Left renal cortex interstitium (tissue), 4 donors: ENCODE data around the gene ABR. TPM values are rescaled to one million over a fixed set of nuclear protein-coding genes. Genes with fewer than 3 reads are reported as not detected.
"Not testable (repeated sequence)": the region's sequence is repeated elsewhere in the genome, so short reads cannot be mapped to it uniquely, and the experiment has no call there.

Experiments
- DNase-seq, 4 donors: peaks; one replicate each; pipeline ENCODE4 v3.0.0-alpha.2; 2013; ENCODE audit warnings: low read depth in 4 of 4, low spot score in 2 of 4, missing footprints in 1 of 4
- polyA plus RNA-seq, 4 donors: library from polyadenylated mRNA; unstranded; fragments of 120-200 nt; gene quantifications; one replicate each; pipeline ENCODE4 v1.2.1, GENCODE V29; 2013; ENCODE audit not compliant: insufficient read length in 4 of 4

ABR gene
- polyA plus RNA-seq, 4 donors, result 45.4 to 63.7 (median 53.3) TPM

DNA sequence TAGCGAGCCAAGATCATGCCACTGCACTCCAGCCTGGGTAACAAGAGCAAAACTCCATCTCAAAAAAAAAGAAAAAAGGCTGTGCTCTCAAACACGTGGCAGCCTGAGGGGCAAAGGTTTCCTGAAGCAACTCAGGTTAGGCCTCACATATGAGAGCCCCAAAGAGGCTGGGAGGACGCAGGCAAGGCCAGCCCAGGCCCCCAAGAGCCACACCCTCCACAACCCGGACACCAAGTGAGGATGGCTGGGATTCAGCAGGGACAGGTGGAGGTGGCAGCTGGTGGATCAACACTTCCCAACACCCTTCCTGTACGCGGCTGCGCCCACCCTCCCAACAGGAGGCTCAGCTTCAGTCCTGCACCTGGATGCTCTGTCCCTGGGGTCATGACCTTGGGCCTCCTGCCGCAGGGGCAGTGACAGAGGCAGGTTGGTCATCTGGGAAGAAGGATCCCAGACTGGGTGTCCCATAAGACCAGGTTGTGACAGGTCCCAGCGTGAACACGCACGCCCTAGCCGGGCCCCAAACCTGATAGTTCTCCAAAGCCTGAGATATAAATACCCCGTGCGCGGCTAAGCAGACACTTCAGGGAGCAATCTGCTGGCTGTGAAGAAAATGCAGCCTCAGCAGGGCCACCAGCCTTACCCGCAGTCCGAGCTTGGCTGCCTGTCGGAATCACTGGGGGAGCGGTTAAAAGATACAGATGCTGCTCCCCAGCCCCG lies 104.7 kb downstream of the ABR start:
- DNase-seq, result no peak

DNA sequence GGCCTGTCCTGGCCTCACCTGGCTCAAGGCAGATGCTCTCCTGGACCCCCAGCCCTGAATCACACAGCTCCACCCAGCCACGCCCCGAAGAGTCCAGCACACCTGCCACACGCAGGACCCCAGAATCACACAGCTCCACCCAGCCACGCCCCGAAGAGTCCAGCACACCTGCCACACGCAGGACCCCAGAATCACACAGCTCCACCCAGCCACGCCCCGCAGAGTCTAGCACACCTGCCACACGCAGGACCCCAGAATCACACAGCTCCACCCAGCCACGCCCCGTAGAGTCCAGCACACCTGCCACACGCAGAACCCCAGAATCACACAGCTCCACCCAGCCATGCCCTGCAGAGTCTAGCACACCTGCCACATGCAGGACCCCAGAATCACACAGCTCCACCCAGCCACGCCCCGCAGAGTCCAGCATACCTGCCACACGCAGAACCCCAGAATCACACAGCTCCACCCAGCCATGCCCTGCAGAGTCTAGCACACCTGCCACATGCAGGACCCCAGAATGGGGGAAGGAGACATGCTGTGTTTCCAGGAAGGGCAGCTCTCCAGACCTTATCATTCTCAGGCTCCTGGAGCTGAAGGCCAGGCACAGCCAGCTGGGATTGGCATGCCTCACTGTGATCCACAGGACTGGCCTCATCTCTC lies 105.7 kb downstream of the ABR start:
- not testable (repeated sequence) for DNase-seq

DNA sequence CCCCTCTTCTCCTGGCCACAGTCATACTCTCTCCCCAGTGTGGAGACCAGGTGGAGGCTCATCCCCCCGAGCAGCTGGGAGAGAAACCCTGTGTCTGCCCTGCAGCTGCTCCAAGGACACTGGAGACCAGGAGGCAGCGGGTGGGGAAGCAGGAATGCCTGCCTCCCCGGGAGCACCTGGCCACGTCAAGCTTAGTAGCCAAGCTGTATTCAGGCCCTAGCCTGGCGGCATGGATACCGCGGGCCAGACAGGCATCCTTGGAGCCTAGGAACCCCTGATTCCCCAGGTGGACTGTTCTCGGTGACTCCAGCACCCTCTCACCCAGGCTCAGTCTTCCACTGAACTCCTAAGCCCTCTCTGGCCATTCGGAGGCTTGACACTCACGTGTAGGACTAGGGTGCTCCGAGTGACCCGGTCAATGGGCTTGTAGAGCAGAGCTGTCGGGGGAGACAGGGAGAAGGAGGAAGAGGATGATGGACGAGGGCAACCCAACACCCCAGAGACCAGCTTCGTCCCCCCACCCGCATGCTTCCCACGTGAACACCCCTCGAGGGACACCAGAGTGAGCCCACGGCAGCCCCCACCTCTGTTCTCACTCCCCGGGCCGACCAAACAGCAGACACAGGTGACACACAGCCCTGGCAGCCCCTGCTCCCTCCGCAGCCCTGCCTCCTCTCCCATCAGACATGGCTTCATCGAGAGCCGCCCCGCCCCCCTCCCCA lies 106.4 kb downstream of the ABR start:
- DNase-seq, result no peak

DNA sequence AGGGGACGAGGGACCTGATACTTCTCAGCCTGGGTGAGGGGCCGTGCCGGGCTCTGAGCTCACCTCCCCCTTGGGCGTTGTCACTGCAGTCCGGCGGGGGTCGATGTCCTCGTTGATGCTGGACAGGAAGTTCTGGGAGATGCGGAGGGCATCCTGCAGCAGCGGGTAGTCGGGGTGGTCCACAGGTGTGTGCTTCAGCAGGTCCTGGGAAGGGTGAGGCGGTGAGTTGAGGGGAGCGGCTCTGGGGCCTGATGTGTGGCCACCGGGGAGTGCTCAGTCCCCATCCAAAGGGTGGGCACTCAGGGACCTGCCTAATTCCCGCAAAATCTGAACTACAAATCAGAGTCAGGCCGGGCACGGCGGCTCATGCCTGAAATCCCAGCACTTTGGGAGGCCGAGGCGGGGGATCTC lies 107.2 kb downstream of the ABR start:
- no peak for DNase-seq

DNA sequence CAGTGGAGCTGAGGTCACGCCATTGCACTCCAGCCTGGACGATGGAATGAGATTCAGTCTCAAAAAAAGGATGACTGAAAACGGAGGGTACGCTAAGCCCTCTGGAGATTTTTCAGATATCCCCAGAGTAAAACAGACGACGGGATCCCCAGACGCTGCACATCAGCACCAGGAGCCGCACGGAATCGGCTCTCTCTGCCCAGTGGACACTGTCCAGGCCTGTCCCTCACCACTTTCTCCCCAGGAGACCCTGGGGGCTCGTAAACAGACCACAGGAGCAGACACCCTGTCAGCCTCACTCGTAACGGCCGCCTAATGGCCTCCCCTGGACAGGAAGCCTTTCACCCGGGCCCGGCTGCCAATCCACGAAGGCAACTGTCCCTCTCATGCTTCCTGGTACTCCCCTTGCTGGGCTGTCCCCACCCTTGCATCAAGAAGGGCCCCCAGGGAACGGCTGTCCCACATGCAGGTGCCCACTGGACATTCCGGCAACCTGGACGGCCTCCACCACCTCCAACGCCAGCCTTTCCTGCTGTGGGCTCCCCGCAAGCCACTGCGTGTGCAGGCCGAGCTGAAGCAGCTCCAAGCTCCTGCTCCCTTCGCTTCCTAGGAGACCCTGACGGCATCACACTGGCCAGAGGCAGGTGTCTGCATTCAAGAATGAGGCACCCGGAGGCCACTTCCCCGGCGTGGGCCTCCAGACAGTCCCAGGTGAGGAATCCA lies 108.5 kb downstream of the ABR start:
- no peak for DNase-seq

DNA sequence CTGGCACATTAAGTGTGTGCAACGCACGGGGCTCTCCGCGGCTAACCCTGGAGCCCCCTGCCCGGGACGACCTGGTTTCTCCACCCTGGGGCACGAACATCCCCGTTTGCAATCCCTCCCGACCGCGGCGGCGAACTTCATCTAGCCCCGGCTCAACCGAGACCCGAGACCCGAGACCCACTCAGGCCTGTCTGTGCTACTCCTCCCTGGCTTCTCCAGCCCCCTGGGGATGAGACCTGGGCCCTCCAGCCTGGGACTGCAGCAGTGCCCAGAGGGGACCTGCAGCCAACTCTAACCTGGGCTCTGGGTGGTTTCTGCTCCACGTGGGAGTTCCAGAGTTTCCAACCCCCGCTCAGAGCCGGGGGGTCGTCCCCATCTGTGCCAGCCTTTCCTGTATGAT lies 109.4 kb downstream of the ABR start:
- no peak for DNase-seq

DNA sequence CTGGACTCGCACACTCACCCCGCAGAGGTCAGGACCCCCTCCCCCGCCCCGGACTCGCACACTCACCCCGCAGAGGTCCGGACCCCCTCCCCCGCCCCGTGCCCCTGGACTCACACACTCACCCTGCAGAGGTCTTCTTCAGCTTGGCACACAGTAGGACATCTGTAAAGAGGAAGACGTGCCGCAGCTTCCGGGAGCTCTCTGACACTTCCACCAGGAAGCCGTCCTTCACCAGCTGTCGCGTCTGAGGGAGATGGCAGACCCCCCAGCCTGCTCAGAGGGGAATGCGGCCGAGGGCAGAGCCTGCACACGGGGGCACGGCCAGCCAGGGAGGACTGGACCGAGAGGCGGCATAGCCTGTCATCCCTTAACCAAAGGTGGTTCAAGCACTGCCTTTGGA lies 109.9 kb downstream of the ABR start:
- no peak for DNase-seq

DNA sequence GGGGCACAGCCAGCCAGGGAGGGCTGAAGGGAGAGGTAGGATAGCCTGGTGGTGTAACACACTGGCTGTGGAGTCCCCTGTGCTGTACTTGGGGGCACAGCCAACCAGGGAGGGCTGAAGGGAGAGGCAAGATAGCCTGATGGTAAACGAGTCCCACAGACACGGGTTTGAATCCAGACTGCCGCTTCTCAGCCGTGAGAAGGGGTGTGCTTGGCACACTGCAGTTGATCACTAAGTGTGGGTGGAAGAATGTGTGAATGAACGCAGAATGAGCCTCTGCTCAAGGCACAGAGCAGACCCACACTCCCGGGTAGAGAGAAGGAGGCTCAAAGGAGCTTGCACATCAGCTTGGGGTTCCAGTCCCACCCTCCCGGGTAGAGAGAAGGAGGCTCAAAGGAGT lies 111.4 kb downstream of the ABR start:
- no peak for DNase-seq

DNA sequence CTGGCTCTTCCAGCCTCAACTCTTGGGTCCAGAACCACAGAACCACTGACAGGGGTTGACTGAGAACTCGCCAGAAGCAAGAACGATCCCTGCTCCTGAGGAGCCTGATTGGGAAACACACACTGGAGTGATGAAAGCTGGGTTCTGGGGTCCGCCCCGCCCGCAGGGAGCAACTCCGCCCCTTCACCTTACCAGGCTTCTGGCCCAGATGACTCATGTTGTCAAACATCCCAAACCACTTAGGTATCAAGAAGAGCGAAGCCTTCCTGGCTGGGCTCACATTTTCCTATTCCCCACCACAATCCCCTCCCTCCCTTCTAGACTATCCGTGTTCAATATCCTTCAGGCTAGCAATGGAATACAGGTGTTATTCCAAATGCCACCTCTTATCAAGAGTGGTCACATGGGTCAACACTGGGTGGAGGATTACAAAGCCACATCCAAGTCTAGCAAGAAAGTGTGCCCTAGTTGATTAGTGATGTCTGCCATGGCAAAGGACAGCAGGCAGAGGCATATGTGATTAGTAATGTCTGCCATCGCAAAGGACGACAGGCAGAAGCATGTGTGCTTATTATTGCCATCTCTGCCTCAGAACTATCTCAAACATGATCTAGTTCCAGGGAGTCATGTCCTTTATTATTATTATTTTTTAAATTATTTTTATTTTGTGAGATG lies 112.4 kb downstream of the ABR start:
- no peak for DNase-seq

DNA sequence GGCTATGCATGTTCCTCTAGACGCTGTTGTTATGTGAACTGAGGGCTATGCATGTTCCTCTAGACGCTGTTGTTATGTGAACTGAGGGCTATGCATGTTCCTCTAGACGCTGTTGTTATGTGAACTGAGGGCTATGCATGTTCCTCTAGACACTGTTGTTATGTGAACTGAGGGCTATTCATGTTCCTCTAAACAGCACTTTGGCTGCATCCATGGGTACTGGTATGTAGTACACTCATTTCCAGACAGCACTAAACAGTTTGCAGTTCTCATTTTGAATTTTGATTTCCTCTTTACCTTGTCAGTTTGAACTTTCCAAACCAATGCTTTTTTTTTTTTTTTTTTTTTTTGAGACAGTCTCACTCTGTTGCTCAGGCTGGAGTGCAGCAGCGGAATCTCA lies 114.4 kb downstream of the ABR start:
- DNase-seq, result not testable (repeated sequence)

DNA sequence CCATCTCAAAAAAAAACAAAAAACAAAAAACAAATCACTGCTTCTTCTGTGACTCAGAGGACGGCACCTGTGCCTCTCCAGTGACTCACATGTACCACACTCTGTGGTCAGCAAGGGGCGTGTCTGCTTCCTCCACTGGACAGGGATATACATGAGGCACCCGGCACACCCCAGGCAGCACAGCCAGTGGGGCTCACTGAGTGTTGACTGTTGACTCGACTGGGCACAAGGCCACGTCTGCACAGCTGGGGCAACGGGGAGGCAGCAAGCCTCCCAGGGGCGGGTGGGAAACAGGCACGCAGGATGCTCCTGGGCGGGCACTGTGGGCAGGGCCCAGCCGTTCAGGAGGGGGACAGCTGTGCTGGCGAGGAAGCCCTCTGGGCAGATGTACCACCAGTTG lies 118.8 kb downstream of the ABR start:
- DNase-seq, result no peak

DNA sequence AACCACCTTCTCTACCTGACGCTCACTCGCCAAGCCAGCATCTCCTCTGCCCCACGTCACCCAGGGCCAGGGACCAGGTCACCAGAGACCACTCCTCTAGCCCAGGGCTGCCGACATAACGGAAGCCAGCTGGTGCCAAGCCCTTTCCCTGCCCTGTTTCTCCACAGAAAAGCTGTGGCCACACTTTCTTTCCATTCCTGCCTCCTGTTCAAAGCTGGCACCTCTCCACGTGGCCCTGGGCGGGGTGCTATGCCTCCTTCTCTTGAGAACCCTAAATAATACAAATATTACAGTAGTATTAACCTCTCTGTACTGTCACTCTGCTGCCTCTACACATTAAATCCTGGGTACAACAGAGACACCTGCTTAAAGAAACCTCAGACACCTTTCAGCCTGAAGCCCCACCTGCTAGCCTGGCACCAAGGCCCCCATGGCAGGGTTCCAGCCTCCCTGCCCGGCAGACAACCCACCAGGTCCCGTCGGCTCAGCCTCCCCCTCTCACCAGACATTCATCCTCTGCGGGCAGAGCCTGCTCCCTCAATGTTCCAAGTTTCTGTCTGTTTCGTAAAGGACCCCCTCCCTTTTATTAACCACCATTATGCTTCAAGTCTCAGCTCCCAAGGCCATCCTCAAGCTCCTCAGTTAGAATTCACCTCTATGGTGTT lies 120.5 kb downstream of the ABR start:
- no peak for DNase-seq

DNA sequence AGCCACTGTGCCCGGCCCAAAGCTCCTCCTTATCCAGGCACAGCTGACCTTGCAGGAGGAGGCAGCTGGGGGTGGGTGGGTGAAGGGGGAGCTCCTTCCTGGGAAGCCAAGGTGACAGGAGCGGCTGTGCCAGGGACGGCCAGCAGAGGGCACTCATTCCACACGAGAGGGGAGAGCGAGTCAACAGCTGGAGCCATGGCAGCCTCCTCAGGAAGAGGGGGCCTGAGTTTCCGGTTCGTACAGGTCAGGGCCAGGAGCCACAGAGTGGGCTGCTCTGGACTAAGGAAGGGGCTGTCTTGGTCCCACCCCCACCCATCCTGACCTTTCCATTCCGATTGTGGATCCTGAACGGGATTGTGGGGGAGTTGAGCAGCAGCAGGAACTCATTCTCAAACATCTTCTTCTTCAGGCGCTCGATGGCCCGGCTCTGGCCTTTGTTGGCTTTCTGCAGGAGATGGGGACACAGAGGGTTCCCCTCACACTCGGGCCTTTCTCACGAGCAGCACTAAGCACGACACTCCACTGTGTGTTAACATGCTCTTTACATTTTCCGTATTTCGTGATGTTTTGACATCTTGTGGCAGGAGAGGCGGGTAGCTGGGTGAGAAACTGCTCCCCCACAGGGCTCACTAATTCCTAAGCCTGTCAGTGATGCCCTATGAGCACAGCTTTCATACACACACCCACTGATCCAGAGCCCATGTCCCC lies 121.2 kb downstream of the ABR start:
- DNase-seq, result no peak

DNA sequence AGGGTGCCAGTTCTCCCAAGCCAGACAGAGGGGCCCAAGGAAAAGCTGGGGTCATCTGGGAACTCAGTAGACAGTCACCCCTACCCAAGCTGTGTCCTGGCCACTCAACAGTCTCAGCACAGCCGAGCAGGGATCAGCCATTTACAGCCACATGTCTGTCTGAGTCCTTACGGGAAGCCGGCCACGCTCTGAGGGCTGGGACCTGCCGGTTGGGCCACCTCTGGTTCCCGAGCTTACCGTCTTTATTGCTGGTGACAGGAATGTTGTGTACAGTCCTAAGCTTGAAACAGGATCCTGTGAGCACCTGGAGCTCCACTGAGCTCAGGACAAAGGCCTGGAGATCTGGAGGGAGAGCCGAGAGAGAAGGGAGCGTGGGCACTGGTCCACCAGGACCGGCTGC lies 123.0 kb downstream of the ABR start:
- DNase-seq, result no peak

DNA sequence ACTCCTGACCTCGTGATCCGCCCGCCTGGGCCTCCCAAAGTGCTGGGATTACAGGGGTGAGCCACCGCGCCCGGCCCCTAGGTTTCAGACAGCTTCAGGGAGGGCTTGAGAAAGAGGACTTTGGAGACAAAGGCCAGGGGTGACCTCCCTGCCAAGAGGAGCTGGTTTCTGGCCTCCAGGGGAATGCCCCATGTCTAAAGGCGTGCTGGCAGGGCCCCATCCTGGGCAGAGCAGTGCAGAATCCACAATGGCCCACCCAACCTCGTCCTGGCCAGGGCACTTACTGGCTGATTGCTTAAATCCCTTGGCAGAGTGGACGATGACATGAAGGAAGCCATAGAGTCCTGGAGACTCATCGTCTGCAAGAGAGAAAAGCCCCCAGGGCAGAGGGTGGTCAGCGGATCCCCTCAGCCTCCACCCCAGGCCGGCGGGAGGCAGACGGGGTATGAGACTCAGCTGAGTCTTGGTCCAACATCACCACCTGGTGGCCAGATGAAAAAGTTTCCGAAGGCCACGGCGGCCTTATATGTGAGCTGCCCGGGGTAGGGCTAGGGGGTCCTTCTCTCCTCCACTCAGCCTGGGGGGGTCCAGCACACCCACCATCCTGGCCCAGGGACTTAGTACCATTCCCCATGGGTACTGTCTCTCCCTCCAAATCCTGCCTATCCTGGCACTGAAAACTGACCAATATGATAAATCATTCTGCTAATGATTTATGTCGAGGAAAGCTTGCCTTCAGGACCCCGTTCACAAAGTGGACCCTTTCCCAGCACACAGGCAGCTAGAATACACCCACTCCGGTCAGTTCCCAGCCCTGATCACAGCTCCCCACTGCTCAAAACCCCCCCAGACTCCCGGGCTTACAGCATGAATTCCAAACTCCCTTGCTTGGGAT lies 123.8 kb downstream of the ABR start:
- DNase-seq, result peak in 1 of 4 donors; percentile 59

DNA sequence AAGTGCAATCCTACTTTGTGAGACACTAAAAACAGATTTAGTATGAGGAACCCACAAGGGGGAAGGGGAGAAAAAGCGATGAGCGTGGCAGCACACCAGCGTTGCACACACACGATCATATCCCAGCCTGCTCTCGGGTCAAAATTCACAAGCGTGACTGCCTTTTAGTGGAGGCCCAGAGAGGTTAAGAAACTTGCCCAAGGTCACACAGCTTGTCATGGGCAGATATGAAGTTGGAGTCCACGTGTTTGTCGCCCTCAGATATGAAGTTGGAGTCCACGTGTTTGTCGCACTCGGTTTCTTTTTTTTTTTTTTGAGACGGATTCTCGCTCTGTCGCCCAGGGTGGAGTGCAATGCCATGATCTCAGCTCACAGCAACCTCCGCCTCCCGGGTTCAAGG lies 124.5 kb downstream of the ABR start:
- no peak for DNase-seq

DNA sequence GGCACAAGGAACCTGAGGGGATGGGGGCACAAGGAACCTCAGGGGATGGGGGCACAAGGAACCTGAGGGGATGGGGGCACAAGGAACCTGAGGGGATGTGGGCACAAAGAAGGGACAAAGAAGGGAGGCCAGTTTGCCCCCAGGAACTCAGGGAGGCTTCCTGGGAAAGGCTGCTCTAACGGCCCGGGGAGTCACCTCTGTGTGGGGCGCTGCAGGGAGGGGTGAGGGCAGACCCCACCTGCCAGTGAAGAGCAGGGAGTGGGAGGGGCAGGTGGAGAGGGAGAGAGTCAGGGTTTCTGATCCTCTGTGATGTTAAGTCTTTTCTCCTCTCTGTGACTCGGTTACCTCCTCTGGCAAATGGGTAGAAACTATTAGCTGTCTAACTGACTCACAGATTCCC lies 125.1 kb downstream of the ABR start:
- no peak for DNase-seq

DNA sequence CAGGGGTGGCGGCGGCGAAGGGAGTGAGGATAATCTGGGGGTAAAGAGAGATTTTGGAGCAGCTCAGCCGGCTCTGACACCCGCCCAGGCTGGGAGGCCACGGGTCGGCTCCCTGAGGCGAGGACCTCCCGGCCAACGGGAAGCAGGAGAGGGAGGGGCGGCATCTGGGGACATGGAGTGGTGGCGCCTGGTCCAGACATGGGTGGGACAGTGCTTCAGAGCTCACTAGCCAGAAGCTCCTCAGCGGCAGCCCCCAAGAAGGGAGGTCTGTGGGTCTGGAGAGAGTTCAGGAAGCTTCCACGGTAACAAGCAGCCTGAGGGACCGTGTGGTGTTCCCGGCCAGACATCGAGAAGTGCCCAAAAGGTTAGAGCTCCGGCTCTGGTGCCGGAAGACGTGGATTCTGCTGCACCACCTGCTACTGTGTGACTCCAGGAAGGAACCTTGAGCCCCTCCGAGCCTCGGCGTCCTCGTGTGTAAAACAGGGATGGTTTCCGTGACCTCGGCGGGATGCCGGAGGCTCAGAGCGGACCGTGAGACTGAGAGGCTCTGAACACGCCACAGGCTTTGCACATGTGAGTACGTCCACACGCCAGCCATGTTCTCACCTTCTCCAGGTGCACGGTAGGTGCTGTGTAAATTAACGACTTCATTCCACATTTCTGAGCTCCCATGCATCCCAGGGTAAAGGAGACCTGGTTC lies 126.0 kb downstream of the ABR start:
- DNase-seq, result no peak
